GM18520 (cell line): ENCODE data around the gene DIDO1.
"Not testable (repeated sequence)": the region's sequence is repeated elsewhere in the genome, so short reads cannot be mapped to it uniquely, and the experiment has no call there.

Source experiments
- ATAC-seq: cut with Tn5 transposase; IDR thresholded peaks from one replicate; pipeline ENCODE4 v1.9.1; 2021; ENCODE audit not compliant: unreplicated experiment

Gene DIDO1

DNA sequence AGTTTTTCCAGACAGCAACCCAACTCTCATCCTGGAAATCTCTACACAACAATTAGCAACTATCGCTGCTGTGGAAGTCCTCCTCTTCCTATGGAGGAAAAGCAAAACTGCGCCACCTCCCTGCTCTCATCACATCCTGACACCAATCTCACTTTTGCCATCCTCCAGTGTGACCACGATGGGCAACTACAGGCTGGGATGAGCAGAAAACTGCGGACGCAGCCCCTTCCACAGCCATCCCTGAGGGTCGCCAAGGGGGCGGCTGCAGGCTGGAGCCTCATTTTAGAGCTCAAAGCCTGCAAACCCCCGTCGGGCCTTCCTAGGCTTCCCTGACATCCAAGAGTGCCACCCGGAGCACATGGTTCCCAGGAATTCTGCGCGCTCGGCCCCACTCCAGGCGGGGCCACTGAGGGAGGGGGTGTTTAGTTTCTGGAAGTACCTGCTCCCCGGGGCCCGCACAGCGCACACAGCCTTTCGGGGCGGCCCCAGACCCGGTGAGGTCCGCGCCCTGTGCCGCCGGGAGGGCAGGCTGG lies 65.8 kb downstream of the DIDO1 start:
- ATAC-seq: no peak

GRCh38 chr20:62859721-62860120 lies 66.6 kb downstream of the DIDO1 start:
- ATAC-seq: no peak

GRCh38 chr20:62858058-62858830 lies 68.1 kb downstream of the DIDO1 start:
- ATAC-seq: no peak

GRCh38 chr20:62856931-62857619 lies 69.2 kb downstream of the DIDO1 start:
- no peak for ATAC-seq

GRCh38 chr20:62855120-62855519 lies 71.2 kb downstream of the DIDO1 start:
- ATAC-seq: no peak

- no peak for ATAC-seq
Observed at GRCh38 chr20:62854121-62854520, 72.2 kb downstream of the DIDO1 start.

GRCh38 chr20:62853304-62853703 lies 73.0 kb downstream of the DIDO1 start:
- not testable (repeated sequence) for ATAC-seq

DNA sequence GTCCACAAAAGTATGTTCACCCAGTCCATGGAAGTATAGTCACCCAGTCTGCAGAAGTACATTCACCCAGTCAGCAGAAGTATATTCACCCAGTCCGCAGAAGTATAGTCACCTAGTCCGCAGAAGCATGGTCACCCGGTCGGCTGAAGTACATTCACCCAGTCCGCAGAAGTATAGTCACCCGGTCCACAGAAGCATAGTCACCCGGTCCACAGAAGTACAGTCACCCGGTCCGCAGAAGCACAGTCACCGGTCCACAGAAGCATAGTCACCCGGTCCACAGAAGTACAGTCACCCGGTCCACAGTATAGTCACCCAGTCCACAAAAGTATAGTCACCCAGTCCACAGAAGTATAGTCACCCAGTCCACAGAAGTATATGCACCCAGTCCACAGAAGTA lies 73.5 kb downstream of the DIDO1 start:
- ATAC-seq: no peak

GRCh38 chr20:62852196-62852595 lies 74.1 kb downstream of the DIDO1 start:
- ATAC-seq: no peak

- ATAC-seq: no peak
Observed at GRCh38 chr20:62850333-62850974, 75.9 kb downstream of the DIDO1 start.

DNA sequence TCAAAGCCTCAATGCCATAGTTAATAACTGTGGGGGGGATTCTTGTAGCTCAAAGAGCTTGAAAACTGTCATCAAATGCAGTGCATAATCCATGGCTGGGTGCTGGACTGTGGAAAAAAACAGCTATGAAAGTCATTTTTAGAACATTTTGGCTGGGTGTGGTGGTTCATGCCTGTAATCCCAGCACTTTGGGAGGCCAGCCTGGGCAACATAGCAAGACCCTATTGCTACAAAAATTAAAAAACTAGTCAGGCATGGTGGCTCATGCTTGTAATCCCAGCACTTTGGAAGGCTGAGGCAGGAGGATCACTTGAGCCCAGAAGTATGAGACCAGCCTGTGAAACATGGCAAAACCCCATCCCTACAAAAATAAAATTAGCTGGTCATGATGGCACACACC lies 76.9 kb downstream of the DIDO1 start:
- ATAC-seq: no peak

GRCh38 chr20:62848917-62849316 lies 77.4 kb downstream of the DIDO1 start:
- not testable (repeated sequence) for ATAC-seq

- no peak for ATAC-seq
Observed at GRCh38 chr20:62846166-62846890, 80.0 kb downstream of the DIDO1 start.

DNA sequence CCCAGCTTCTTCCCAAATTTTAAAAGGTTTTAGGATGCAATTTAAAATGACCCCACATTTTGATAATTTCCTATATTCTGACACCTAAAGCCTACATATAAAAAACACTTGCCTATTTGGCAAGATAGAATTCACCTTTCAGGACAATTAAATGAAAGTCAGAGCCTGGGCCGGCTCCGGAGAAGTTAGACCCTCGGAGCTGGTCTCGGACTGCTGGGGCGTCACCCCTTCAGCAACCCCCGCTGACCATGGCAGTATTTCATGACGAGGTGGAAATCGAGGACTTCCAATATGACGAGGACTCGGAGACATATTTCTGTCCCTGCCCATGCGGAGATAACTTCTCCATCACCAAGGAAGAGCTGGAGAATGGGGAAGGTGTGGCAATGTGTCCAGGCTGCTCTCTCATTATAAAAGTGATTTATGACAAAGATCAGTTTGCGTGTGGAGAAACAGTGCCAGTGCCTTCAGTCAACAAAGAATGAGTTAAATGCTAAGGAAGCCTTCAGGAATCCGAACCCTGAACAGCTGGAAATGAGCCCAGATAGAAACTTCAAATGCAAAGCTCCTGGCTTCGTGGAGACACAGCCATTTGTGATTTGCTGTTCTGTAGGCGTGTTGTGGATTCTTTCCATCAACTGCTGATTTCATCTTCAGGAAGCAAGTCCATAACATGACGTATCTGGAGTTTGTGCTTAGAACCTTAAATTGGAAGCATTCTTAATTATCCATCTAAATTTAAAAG lies 80.7 kb downstream of the DIDO1 start:
- ATAC-seq: no peak

DNA sequence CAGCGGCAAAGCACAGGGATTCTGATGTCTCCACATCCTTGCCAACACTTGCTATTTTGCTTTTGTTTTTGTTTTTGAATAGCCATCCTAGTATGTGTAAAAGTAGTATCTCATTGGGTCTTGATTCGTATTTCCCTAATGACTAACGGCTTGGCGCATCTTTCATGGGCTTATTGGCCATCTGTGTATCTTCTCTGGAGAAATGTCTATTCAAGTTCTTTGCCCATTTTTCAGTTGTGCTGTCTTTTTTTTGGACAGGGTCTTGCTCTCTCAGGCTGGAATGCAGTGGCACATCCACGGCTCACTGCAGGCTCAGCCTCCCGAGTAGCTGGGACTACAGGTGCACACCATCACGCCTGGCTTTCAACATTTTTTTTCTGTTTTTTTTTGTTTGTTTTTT lies 82.1 kb downstream of the DIDO1 start:
- ATAC-seq: no peak

GRCh38 chr20:62843656-62844055 lies 82.6 kb downstream of the DIDO1 start:
- ATAC-seq: no peak

DNA sequence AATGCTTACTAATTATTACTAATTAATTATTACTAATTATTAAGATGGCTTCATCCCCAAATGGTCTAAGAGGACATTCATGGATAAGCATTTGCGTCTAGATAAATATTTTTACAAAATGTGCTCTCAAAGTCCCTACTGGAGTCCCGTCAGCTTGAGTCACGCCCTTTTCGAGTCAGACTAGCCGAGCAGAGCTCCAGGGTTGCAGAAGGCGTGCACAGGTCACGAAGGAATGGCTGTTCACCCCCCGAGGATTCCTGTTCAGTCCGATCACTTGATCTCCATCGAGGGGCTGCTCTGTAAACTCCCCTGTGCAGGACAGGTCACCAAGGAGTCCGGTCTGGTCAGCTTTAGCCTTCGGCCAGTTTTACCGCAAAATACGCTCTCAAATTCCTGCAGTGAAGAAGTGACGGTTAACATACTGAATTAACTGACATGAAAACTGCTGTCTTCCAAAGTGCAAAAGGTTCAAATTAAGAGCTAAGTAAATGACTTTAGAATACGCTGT lies 84.5 kb downstream of the DIDO1 start:
- ATAC-seq: no peak

DNA sequence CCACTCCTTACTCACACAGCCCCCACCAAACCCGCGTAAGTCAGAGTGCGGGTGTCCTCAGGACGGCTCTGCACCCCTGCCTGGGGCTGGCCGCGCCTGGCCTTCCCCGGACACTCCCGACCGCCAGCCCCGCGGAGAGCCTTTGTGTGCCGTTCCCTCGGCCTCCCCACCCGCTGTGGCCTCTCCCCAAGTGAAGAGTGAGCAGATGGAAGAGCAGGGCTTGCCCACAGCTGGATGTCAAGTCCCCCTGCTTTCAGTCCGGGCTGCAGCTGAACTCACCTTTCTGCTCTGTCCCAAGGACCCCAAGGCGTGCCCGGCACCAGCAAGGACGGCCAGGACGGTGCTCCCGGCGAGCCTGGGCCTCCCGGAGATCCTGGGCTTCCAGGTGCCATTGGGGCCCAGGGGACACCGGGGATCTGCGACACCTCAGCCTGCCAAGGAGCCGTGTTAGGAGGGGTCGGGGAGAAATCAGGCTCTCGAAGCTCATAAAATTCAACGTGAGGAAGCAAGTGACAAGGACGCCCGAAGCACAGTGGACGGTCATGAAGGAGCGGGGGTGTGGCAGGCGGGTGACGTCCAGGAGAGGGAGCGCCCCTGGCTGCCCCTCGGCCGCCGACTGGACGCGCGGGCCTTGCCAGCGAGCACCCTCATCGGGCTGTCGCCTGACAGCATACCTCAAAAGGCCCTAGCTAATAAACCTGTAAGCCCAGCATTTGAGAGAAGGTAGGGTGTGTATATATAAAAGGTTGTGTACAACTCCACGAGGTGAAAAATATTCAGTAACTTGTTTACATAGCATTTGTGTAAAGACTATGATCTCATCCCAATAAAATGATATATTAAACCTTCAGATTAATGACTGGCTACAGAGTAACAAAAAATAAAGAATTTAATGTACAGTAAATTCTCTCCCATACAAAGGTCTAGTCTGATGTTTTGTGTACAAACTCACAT lies 85.8 kb downstream of the DIDO1 start:
- no peak for ATAC-seq

- ATAC-seq: no peak
Observed at GRCh38 chr20:62839816-62840215, 86.5 kb downstream of the DIDO1 start.
